ENCODE results near the gene NFYB. TPM values are rescaled to one million over a fixed set of nuclear protein-coding genes. Genes with fewer than 3 reads are reported as not detected.
"Not testable (repeated sequence)": the region's sequence is repeated elsewhere in the genome, so short reads cannot be mapped to it uniquely, and the experiment has no call there.

NFYB gene
- total RNA-seq, 3 donors from 2014 or later = 16.2 to 73.9 (median 18.9) TPM

GRCh38 chr12:104166465-104166864 lies 28.5 kb upstream of the NFYB start:
- intact Hi-C loops (cut with DNase I, micrococcal nuclease) = no loop called here
- no peak for TF ChIP-seq CTCF (IDR thresholded peaks at IDR 0.05)
- no peaks in the 10 kb centered on the region for H3K36me3 ChIP-seq (ENCODE audit: low read depth)
- no peak for DNase-seq
- no peaks in the 10 kb centered on the region for H3K4me1 ChIP-seq (ENCODE audit: low read depth)
- H3K4me3 ChIP-seq = no peak overlapping the region
- ATAC-seq = no peak
- no peaks in the 10 kb centered on the region for H3K9me3 ChIP-seq

- no peak for TF ChIP-seq CTCF (IDR thresholded peaks at IDR 0.05)
- Histone ChIP-seq H3K36me3 (ENCODE audit: low read depth) (no peaks in the 10 kb centered on the region), H3K9me3 (no peaks in the 10 kb centered on the region), H3K4me3 (no peak overlapping the region), H3K4me1 (ENCODE audit: low read depth) (no peaks in the 10 kb centered on the region)
- DNase-seq (no peak), ATAC-seq (no peak)
- intact Hi-C loops (cut with DNase I, micrococcal nuclease) = no loop called here
These were observed 27.8 kb upstream of the NFYB start for GRCh38 chr12:104165801-104166200.

- H3K9me3 ChIP-seq = no peaks in the 10 kb centered on the region
- no peak for TF ChIP-seq CTCF (IDR thresholded peaks at IDR 0.05)
- no peaks in the 10 kb centered on the region for H3K4me1 ChIP-seq (ENCODE audit: low read depth)
- ATAC-seq (no peak), DNase-seq (no peak)
- H3K36me3 ChIP-seq (ENCODE audit: low read depth) = no peaks in the 10 kb centered on the region
- intact Hi-C loops (cut with DNase I, micrococcal nuclease) = no loop called here
- no peak overlapping the region for H3K4me3 ChIP-seq
These were observed 26.6 kb upstream of the NFYB start for GRCh38 chr12:104164634-104165033.

- intact Hi-C loops (cut with DNase I, micrococcal nuclease) = no loop called here
- Histone ChIP-seq H3K36me3 (ENCODE audit: low read depth) (no peaks in the 10 kb centered on the region), H3K9me3 (no peaks in the 10 kb centered on the region), H3K4me1 (ENCODE audit: low read depth) (no peaks in the 10 kb centered on the region), H3K4me3 (no peak overlapping the region)
- ATAC-seq (no peak), DNase-seq (no peak)
- no peak for TF ChIP-seq CTCF (IDR thresholded peaks at IDR 0.05)
These were observed 25.6 kb upstream of the NFYB start for GRCh38 chr12:104163631-104164030.

- ATAC-seq; H3K4me1 ChIP-seq (ENCODE audit: low read depth); H3K9me3 ChIP-seq; H3K36me3 ChIP-seq (ENCODE audit: low read depth); H3K4me3 ChIP-seq; DNase-seq; intact Hi-C loops (cut with DNase I, micrococcal nuclease): not testable (repeated sequence)
These were observed 25.0 kb upstream of the NFYB start for GRCh38 chr12:104163028-104163427.

- H3K4me1 ChIP-seq (ENCODE audit: low read depth) = no peaks in the 10 kb centered on the region
- ATAC-seq (no peak), DNase-seq (no peak)
- no peak for TF ChIP-seq CTCF (IDR thresholded peaks at IDR 0.05)
- H3K36me3 ChIP-seq (ENCODE audit: low read depth) = no peaks in the 10 kb centered on the region
- no peaks in the 10 kb centered on the region for H3K9me3 ChIP-seq
- intact Hi-C loops (cut with DNase I, micrococcal nuclease) = no loop called here
- no peak overlapping the region for H3K4me3 ChIP-seq
These were observed 17.9 kb upstream of the NFYB start for GRCh38 chr12:104155711-104156555.
